ENCODE data around the gene DGKQ.

Gene DGKQ

GRCh38 chr4:1014291-1015167 is 41.2 kb upstream of the DGKQ start:
- in situ Hi-C loops (cut with MboI; ENCODE audit: low sequenced_read_pairs, unreplicated experiment): no loop called here
- no peak for DNase-seq (ENCODE audit: low spot score)
- TF ChIP-seq CTCF (IDR thresholded peaks at IDR 0.05; ENCODE audit: borderline replicate concordance, control extremely low read depth, extremely low read depth, insufficient read depth, missing control alignments): no peak

- no peak for DNase-seq (ENCODE audit: low spot score)
- in situ Hi-C loops (cut with MboI; ENCODE audit: low sequenced_read_pairs, unreplicated experiment): no loop called here
- no peak for TF ChIP-seq CTCF (IDR thresholded peaks at IDR 0.05; ENCODE audit: borderline replicate concordance, control extremely low read depth, extremely low read depth, insufficient read depth, missing control alignments)
Observed at GRCh38 chr4:1013225-1014073, 40.1 kb upstream of the DGKQ start.

GRCh38 chr4:1012034-1012739 is 38.8 kb upstream of the DGKQ start:
- no peak for TF ChIP-seq CTCF (IDR thresholded peaks at IDR 0.05; ENCODE audit: borderline replicate concordance, control extremely low read depth, extremely low read depth, insufficient read depth, missing control alignments)
- in situ Hi-C loops (cut with MboI; ENCODE audit: low sequenced_read_pairs, unreplicated experiment): no loop called here
- DNase-seq (ENCODE audit: low spot score): no peak

GRCh38 chr4:1011666-1012033 is 38.3 kb upstream of the DGKQ start:
- in situ Hi-C loops (cut with MboI; ENCODE audit: low sequenced_read_pairs, unreplicated experiment): no loop called here
- no peak for DNase-seq (ENCODE audit: low spot score)
- TF ChIP-seq CTCF (IDR thresholded peaks at IDR 0.05; ENCODE audit: borderline replicate concordance, control extremely low read depth, extremely low read depth, insufficient read depth, missing control alignments): no peak

GRCh38 chr4:1011022-1011665 is 37.8 kb upstream of the DGKQ start, which contains the start of gene FGFRL1:
FGFRL1 (plus strand) TSS chr4:1011626; CDS start chr4:1012486, 860 bp downstream.
- TF ChIP-seq CTCF (IDR thresholded peaks at IDR 0.05; ENCODE audit: borderline replicate concordance, control extremely low read depth, extremely low read depth, insufficient read depth, missing control alignments): no peak
- DNase-seq (ENCODE audit: low spot score): peak; percentile 94
- in situ Hi-C loops (cut with MboI; ENCODE audit: low sequenced_read_pairs, unreplicated experiment): no loop called here

Data from GM13976 (cell line).